NCI-H1436 (cell line): ENCODE data around the gene DDX23.
A peak's percentile ranks its signal among the peaks of the same experiment; 100 is the strongest.
"Not testable (repeated sequence)": the region's sequence is repeated elsewhere in the genome, so short reads cannot be mapped to it uniquely, and the experiment has no call there.

Experiments used
- DNase-seq: peaks from one replicate; lab custom pipeline; 2025; lab: John Stamatoyannopoulos, UW

DDX23 gene

DNA sequence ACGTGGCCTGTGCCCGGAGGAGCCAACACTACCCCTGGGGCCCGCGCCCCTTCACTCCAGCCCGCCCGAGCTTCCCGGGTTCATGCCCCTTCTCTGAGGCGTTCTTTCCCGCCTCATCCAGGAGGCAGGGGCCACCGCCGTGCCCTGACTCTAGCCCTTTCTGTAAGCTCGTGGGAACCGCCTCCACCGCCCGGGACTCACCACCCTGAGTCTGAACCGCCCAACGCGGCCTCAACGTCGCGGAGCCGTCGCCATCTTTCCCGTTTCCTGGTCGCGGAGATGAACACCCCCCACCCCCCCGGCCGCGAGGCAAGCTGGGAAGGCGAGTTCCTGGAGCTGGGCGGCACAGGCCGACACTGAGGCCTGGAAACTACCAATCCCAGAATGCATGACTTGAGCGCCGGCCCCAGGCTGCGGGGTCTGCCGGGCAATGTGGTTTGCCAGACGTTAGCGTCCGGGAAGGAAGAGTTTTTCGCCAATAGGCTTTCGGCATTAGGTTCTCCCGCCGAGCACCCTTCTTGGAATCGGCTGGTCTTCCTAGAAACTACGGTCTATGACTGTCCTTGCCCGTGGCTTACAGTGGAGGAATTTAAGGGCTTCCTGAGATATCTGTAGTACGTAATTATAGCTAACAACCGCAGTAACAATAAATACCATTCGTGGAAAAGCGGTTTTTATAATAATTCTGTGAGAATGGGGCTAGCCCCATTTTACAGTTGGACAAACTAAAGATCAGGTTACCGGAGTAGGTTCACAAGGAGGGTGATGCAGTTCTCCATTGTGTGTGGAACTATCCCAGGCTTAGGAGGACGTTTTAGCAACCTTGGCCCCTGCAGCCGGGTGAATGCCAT, at the start of gene DDX23:
Gene DDX23, minus strand, starts transcription at position 281 of the 851 bp plus-strand sequence. CDS start 6,381 bp downstream, outside the sequence.
- peak; percentile 94 for DNase-seq

DNA sequence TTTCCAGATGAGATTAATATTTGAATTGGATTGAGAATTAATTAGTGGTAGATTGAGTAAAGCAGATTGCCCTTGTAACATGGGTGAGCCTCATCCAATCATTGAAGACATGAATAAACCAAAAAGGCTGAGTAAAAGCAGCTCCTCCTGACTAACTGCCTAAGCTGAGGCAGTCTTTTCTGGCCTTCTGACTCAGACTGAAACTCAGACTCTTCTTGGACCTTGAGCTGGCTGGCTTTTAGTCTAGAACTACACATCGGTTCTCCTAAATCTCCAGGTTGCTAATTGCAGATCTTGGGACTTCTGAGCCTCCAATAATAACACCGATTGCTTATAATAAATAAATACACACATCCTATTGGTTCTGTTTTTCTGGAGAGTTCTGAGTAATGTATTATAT, 49.3 kb upstream of the DDX23 start:
- DNase-seq = no peak

DNA sequence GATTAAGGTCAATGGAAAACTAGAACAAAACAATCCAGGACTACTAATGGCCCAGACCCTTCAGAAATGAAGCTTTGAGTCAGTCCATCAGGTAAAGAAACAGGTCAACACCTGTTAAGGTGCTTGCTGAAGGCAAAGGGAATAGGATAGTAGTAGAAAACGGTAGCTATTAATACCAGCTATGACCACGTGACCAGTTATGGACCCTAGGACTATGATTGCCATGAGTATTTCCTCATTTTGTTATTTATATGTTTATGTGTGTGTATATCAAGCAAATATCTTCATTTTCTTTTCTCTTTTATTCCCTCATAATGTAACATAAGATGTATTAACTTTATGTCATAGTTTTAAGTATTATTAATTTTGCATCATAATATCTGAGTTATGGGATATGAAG, 47.7 kb upstream of the DDX23 start:
- no peak for DNase-seq

DNA sequence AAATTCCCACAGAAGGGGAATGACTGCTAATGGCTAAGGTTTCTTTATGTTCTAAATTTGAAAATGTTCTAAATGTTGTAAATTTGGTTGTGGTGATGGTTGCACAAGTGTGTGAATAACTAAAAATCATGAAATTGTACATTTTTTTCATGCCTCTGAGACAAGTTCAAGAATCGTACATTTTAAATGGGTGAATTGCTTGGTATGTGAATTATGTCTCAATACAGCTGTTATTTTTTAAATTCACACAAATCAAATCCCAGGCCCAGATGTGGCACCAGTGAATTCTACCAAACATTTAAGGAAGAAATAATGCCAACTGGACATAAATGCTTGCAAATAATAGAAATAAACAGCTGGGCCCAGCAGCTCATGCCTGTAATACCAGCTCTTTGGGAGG, 42.3 kb upstream of the DDX23 start:
- DNase-seq = no peak

DNA sequence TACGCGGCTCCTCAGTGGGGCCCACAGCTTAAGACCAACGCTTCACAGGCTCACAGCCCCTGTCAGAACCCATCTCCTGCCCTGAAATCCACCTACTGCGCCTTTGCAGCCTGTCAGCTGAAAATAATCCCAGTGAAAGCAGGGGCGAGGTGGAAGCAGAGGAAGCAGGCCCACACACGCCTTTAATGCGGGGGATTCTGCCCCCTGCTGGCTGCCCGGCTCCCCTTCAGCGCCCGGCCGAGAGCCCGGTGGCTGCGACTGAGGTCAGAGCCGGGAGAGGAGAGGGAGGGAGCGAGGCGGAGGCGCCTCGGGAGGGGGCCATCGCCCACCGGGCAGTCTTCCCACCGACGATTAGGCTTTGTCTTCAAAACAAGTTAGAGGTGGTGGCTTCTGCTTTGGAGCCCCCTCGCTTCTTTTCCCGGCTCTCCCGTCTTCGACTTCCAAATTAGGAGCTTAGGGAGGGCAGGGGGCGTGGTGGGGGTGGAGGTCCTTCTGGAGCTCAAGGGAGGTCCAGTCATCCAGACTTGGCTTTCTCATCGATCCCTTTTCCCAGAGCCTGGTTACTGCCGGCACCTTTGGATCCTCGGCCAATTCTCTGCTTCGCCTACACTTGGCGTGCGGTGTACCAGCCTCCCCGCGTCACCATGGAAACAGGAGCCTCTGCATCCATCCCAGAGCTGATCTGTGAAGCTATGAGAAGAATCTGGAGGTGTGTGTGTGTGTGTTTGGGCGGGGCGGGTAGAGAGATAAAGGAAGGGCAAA, 38.9 kb upstream of the DDX23 start:
- peak; percentile 53 for DNase-seq

DNA sequence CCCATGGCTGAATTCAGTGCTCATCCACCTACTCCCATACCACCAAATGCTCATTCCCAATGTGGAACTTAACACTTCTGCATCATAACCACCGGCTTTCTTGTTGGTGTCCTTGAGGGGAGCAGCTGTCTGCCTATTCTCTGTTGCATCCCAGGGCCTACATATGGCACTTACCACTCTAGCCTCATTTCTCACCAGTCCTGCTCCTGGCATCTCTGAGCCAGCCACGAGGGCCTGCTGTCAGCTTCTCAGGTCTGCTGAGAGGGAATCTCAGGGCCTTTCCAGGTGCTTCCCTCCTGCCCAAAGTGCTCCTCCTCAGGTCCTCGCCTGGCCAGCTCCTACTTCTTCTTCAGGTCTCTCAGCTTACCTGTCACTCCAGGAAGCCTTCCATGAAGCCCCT, 37.7 kb upstream of the DDX23 start:
- no peak for DNase-seq

DNA sequence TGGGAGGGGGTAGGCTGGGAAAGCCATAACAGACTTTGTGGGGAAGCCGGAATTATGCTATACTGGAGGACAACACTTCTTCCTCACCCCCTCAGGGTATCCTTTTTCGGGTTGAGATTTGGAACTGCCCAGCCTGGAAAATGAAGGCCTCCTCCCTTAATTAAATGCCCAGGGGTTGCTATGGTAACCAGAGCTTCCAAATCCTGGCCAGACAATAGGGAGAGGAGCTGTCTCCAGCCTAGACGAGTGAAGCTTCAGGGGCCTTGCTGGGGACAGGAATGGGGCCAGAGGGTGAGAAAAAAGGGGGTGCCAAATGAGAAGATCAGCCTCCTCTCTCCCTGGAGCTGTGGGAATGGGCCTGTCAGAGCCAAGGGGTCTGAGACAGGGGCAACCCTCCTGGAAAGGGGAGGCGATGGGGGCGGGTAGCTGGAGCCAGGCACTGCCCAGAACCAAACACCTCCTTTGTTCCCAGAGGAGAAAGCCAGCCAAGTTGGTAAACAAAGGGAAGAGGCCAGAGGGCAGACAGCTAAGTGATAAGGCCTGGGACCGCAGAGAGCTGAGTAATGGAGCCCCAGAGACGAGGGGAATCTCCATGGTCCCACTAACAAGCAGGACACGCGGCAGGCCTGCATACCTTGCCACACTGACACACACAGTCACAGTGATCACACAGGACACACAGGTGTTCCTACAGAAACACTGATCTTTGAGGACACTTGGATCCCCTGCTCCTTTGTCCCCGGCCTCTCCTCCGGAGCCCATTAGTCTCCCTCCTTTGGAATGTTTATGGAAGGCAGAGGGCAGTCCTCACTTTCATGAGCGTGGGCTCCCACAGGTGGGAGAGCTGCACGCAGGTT, 31.6 kb upstream of the DDX23 start:
- no peak for DNase-seq

DNA sequence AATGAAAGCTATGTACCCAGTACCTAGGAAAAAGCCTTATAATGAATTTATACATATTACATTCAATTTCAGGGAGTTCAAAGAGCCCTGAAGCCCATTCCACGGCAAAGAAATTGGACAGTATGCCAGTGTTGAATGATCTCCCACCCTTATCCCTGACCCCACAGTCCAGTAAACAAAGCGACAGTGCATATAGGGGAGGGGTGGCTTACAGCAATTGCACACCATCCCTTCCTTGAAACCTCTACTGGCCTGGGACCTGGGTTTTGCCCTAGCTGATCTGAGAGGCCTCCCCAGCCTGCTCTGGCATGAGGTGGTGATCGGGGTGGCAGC, 31.0 kb upstream of the DDX23 start:
- no peak for DNase-seq

DNA sequence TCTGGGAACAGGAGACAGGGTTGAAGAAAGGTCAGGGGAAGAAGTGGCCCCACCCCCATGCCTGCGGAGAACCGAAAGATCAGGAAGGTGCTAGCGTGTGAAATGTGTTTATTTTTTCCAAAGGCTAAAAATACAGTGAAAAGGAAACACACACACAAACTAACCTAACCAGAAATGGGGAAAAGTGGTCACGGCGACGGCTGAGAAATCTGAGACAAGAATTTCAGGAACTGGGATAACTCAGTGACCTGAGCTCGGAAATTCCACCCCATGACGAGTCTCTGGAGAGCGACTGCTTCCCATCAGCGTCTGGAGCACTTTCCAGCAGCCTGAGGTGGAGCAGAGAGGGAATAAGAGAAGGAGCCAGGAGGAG, 30.3 kb upstream of the DDX23 start:
- DNase-seq = no peak

DNA sequence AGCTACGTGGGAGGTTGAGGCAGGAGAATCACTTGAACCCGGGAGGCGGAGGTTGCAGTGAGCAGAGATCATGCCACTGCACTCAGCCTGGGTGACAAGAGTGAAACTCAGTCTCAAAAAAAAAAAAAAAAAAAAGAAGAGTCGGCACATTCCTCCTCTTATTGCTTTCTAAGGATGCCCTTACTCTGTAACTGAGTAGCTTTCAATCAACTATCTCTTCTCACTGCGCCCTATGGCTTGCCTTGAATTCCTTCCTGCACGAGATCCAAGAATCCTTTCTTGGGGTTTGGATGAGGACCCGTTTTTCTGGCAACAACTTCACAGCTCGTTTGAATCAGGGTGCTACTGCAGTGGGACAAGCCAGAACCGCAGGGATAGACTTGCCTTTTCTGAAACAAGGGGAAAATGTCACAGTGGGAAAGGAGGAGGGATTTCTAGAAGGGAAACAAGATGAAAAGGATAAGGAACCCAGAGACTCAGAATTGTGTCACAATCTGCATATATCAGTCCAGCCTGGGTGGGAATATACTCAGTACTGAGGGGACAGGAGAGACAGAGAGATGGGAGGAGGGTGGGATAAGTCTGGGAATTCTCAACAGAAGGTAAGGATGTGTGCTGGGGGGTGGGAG, 29.8 kb upstream of the DDX23 start:
- no peak for DNase-seq

DNA sequence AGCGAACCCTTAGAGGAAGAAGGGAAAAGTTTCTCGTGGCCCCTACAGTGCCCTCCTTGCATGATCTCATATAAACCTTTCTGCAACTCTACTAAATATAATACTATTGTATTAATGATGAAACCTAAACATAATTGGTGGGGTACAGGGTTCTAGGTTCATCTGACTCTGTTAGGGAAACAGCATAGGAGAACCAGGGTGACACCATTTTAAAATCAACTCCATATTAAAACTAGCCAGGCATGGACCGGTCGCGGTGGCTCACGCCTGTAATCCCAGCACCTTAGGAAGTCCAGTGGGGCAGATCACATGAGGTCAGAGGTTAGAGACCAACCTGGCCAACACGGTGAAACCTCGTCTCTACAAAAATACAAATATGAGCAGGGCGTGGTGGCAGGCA, 28.7 kb upstream of the DDX23 start:
- DNase-seq = no peak

DNA sequence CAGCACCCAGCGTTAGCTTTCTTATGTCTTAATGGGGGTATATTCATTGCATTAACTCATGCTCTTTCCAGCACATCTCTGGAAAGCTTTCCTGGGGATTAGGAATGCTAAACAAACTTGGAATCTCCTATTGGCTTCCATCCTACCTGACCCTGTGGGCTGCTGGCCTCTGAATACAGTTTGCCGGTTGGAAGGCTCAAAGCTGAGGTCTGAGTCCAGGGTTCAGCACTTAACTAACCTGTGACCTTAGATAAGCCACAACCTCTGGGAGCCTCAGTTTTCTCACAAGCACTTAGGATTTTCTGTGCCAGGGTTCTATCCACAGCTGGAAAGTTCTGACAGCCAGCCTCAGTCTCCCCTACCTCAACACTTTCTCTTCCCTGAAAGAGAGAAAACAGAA, 26.6 kb upstream of the DDX23 start:
- DNase-seq = no peak

DNA sequence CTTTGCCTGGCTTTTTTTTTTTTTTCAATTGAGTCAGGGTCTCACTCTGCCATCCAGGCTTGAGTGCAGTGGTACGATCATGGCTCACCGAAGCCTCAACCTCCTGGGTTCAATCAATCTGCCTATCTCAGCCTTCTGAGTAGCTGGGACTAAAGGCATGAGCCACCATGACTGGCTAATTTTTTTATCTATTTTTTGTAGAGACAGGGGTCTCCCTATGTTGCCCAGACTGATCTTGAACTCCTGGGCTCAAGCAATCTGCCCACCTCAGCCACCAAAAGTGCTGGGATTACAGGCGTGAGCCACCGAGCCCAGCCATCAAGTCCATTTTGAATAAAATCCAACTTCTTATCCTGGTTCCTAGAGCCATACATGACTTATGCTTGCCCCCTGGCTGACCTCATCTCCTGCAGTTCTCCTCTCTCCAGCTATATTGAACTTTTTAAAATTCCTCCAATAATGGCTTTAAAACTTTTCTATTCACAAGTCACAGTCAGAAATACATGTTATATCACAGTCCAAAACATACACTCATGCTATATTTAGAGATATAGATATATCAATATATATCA, 24.1 kb upstream of the DDX23 start:
- DNase-seq = no peak

DNA sequence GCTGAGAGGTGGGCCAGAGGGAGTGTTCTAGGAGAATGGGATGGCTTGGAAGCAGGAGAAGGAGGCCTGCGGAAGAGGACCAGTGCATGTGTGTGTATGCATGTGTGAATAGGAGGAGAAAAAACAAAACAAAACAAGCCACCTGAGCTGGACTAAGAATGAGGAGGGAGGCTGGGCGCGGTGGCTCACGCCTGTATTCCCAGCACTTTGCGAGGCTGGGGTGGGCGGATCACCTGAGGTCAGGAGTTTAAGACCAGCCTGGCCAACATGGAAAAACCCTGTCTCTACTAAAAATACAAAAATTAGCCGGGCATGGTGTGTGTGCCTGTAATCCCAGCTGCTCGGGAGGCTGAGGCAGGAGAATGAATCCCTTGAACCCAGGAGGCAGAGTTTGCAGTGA, 21.6 kb upstream of the DDX23 start:
- DNase-seq = not testable (repeated sequence)

DNA sequence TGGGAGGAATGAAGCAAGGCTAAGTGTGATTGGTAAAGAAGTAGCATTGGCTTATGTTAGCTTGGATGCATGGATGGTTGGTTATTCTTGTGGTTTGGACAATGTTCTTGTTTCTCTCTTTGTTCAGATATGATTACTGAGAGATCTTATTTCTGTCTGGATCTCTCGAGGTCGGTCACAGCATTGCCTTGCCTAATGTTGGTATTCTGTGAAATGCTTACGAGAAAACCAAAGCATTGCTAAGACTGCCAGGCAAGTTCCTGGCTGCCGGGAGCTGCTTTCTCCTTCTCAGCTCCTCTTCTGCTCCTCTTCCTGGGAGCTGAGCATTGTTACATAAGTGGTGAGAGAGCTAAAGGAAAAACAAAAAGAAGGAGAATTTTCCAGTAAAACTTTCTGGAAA, 21.1 kb upstream of the DDX23 start:
- DNase-seq = no peak

DNA sequence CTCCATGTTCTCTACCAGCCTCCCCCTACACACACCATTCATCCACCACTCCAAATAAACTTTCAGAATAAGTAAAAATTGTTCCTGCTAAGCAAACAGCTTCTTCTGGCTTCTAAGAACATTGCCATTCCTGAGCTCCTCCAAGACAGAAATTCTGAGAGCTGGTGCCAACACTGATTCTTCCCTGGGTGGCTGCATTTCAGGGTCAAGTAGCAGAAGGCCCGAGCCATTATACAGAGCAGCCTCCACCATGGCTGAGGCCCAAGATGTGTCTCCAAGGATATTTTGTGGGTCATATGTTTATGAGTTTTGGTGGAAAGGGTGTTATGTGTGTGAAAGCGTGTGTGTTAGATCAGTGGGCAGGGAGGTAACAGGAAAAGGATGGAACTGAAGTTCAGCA, 17.2 kb upstream of the DDX23 start:
- DNase-seq = no peak

DNA sequence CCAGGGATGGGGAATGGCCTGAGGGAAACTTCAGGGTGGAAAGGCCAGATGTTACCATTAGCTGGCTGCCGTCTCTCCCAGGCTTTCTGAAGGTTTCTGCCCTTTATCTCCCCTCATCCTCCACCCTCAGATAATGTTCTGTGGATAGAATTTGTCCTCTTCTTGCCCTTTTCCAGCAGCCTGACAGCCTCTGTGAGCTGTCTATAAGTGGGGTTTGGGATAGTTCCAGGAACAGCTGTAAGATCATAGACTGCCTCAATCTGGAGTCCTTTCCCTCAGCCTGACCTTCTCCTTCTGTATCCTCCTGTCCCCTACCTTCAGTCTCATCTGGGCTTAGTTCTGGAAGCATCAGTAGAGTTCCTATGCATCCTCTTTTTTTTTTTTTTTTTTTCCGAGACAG, 16.5 kb upstream of the DDX23 start:
- DNase-seq = no peak

DNA sequence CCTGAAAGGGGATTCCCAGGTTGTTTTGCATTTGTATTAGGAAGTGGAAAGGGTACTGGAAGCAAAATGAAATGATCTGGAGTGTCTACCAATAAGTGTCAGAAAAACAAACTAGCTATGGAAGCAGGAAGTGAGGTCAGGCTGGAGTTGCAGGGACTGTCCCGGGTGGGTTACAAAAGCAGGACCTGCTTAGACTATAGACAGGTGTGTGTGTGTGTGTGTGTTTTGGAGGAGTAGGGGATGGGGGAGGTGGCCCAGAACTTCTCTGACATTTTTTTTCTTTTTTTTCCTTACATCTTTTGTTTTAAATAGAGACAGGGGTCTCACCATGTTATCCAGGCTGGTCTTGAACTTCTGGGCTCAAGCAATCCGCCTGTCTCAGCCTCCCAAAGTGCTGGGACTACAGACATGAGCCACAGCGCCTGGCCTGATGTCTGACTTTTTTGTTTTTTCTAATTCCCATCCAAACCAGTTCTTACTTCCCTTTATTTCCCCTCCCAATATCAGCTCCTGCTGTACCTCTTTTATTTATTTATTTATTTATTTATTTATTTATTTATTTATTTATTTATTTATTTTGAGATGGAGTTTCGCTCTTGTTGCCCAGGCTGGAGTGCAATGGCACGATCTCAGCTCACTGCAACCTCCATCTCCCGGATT, 14.2 kb upstream of the DDX23 start:
- DNase-seq = no peak

DNA sequence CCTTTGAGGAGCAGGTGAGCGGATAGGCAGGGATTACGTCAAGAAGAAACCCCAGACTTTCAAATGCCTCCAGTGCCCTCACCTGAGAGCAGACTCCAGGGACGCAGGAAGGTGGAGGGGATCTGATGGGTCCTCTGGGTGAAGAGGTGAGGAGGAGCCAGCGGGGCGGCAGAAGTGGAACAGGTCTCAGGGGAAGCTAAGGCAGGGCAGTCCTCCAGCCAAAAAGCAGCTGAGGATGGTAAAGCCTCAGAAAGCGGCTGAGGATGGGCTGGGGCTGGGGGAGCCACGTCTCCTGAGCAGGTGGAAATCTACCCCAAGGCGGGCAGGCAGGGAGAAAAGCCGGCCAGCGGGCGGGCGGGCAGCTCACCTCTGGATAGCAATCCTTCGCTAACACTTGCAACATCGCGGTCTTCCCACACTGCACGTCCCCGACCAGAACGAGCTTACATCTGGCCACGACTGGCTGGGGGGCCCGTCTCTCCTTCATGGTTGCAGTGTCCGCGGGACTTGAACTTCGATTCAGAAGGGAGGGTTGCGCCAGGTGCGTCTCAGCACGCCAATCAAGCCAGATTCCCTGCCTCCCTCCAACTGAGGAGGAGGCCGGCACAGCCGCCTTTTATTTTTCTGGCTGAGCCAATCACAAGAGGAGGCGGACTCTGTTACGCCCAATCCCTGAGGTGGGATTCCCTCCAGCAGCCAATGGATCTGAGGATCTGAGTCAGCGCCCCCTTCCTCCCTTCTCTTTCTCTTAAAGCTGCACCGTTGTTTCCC, 13.5 kb upstream of the DDX23 start, which contains the start of gene RND1:
Gene RND1, minus strand, starts transcription at position 590 of the 771 bp plus-strand sequence. Its CDS starts 103 bp downstream, at position 487.
- DNase-seq = peak; percentile 93

DNA sequence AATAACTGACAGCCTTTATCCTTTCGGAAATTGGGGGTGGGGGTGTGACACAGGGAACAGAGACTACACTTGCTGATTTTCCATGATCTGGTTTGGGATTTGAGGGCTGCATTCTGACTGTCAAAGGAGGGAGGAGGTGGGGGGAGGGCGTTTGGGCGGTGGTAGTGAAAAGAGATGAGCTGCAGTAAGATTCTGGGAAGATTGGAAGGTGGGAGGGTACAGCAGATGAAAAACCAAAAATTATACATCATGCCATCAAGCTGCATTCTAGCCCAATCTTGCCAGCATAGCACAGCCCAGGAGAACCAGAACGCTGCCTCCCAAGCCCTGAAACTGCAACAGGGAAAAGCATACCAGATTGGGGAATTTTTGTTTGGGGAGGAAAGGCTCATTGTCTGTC, 11.3 kb upstream of the DDX23 start:
- no peak for DNase-seq
